MM.1S (cell line): ENCODE data around the gene SLC6A19.

Experiments used
- EZH2 ChIP-seq: fragments of 300-600 bp; sonication (generic); optimal IDR thresholded peaks from 2 replicates; pipeline ENCODE3; 2017; ENCODE audit warnings: low read depth, mild to moderate bottlenecking, antibody characterized with exemption, low read length, mixed read lengths
- EZH2phosphoT487 ChIP-seq: fragments of 300-600 bp; sonication (generic); IDR thresholded peaks from 2 replicates; pipeline ENCODE4 v1.6.1; 2018; ENCODE audit warnings: antibody characterized with exemption, low read length
- TF ChIP-seq, protein P1 (sequence below): fragments of 300-600 bp; sonication (generic); IDR thresholded peaks from 2 replicates; pipeline ENCODE4 v1.5.1; 2016; ENCODE audit warnings: antibody characterized with exemption, low read length, mixed read lengths

DNA sequence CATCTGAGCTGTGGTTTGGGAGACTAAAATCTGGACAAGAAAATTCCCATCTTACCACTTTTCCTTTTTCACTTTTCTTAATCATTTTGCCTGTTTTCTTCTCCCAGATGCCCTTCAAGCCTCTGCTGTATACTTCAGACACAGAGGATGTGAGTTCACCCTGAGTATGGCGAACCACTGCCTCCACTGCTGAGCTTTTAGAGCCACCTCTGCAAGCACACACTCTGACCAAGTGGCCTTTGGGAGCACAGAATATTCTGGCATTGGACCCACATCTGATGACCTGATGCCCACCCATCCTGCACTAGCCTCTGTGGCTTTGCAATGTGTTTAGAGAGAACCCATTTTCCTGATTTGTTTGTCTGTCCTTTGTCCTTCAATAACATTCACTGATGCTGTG lies 61.0 kb downstream of the SLC6A19 start:
- TF ChIP-seq, protein P1, sequence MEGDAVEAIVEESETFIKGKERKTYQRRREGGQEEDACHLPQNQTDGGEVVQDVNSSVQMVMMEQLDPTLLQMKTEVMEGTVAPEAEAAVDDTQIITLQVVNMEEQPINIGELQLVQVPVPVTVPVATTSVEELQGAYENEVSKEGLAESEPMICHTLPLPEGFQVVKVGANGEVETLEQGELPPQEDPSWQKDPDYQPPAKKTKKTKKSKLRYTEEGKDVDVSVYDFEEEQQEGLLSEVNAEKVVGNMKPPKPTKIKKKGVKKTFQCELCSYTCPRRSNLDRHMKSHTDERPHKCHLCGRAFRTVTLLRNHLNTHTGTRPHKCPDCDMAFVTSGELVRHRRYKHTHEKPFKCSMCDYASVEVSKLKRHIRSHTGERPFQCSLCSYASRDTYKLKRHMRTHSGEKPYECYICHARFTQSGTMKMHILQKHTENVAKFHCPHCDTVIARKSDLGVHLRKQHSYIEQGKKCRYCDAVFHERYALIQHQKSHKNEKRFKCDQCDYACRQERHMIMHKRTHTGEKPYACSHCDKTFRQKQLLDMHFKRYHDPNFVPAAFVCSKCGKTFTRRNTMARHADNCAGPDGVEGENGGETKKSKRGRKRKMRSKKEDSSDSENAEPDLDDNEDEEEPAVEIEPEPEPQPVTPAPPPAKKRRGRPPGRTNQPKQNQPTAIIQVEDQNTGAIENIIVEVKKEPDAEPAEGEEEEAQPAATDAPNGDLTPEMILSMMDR: no peak
- no peak for TF ChIP-seq EZH2
- no peak for TF ChIP-seq EZH2phosphoT487
